ENCODE results near the gene SIAH2.
A peak's percentile ranks its signal among the peaks of the same experiment; 100 is the strongest.

Gene SIAH2

GRCh38 chr3:150733373-150733935 lies 29.5 kb downstream of the SIAH2 start:
- no peak for DNase-seq

- no peak for DNase-seq
These were observed 33.1 kb downstream of the SIAH2 start for GRCh38 chr3:150729682-150730360.

GRCh38 chr3:150727653-150728502 lies 35.1 kb downstream of the SIAH2 start:
- no peak for DNase-seq

- DNase-seq = no peak
These were observed 37.4 kb downstream of the SIAH2 start for GRCh38 chr3:150725548-150725947.

- peak; percentile 34 for DNase-seq
These were observed 39.0 kb downstream of the SIAH2 start for GRCh38 chr3:150723946-150724345.

- no peak for DNase-seq
These were observed 40.7 kb downstream of the SIAH2 start for GRCh38 chr3:150722267-150722666.

GRCh38 chr3:150721285-150722130 lies 41.5 kb downstream of the SIAH2 start:
- DNase-seq = peak; percentile 75

GRCh38 chr3:150720444-150720843 lies 42.5 kb downstream of the SIAH2 start:
- no peak for DNase-seq

- no peak for DNase-seq
These were observed 52.9 kb downstream of the SIAH2 start for GRCh38 chr3:150710097-150710496.

- peak; percentile 95 for DNase-seq
These were observed 59.1 kb downstream of the SIAH2 start, which contains the start of gene ERICH6 for GRCh38 chr3:150703756-150704344. ERICH6 (minus strand) TSS chr3:150703920; CDS start chr3:150703898, 22 bp downstream.

GRCh38 chr3:150703299-150703755 lies 59.6 kb downstream of the SIAH2 start:
- peak; percentile 61 for DNase-seq

- DNase-seq = peak; percentile 5
These were observed 63.8 kb downstream of the SIAH2 start for GRCh38 chr3:150699068-150699639.

- DNase-seq = no peak
These were observed 65.3 kb downstream of the SIAH2 start for GRCh38 chr3:150697646-150698045.

- DNase-seq = peak; percentile 21
These were observed 71.4 kb downstream of the SIAH2 start for GRCh38 chr3:150691414-150692040.
